ENCODE results near the gene PARVB.

PARVB gene

GRCh38 chr22:44145544-44145943 lies 121.4 kb downstream of the PARVB start:
- H3K4me1 ChIP-seq: no peaks in the 10 kb centered on the region
- no peak overlapping the region for H3K4me3 ChIP-seq
- no peaks in the 10 kb centered on the region for H3K9me3 ChIP-seq
- peaks cover 3% of the 10 kb centered on the region; the same call in 1 of the 2 replicates for H3K36me3 ChIP-seq (replicated peaks)
- H3K27me3 ChIP-seq (ENCODE audit: low read depth): no peaks in the 10 kb centered on the region
- in situ Hi-C loops (cut with MboI; ENCODE audit: low sequenced_read_pairs): no loop called here
- DNase-seq (ENCODE audit: low spot score in 2 of 2): no peak

- in situ Hi-C loops (cut with MboI; ENCODE audit: low sequenced_read_pairs): no loop called here
- no peak overlapping the region for H3K4me3 ChIP-seq
Observed at GRCh38 chr22:44146088-44146861, 122.2 kb downstream of the PARVB start.

GRCh38 chr22:44147008-44147645 lies 123.0 kb downstream of the PARVB start:
- no peaks in the 10 kb centered on the region for H3K27me3 ChIP-seq (ENCODE audit: low read depth)
- H3K9me3 ChIP-seq: no peaks in the 10 kb centered on the region
- H3K36me3 ChIP-seq (replicated peaks): peaks cover 3% of the 10 kb centered on the region; the same call in 1 of the 2 replicates
- H3K4me3 ChIP-seq: no peak overlapping the region
- in situ Hi-C loops (cut with MboI; ENCODE audit: low sequenced_read_pairs): no loop called here
- no peaks in the 10 kb centered on the region for H3K4me1 ChIP-seq
- DNase-seq (ENCODE audit: low spot score in 2 of 2): no peak

More at GRCh38 chr22:44146088-44146861, 122.2 kb downstream of the PARVB start:
- Histone ChIP-seq H3K27me3 (ENCODE audit: low read depth) (no peaks in the 10 kb centered on the region), H3K4me1 (no peaks in the 10 kb centered on the region), H3K36me3 (replicated peaks) (peaks cover 3% of the 10 kb centered on the region; the same call in 1 of the 2 replicates), H3K9me3 (no peaks in the 10 kb centered on the region)
- DNase-seq (ENCODE audit: low spot score in 2 of 2): peak in 1 of 2 experiments; percentile 23

- H3K4me1 ChIP-seq: no peaks in the 10 kb centered on the region
- H3K4me3 ChIP-seq: no peak overlapping the region
- in situ Hi-C loops (cut with MboI; ENCODE audit: low sequenced_read_pairs): no loop called here
- no peaks in the 10 kb centered on the region for H3K27me3 ChIP-seq (ENCODE audit: low read depth)
- peaks cover 3% of the 10 kb centered on the region; the same call in 1 of the 2 replicates for H3K36me3 ChIP-seq (replicated peaks)
- DNase-seq (ENCODE audit: low spot score in 2 of 2): no peak
- H3K9me3 ChIP-seq: no peaks in the 10 kb centered on the region
Observed at GRCh38 chr22:44147821-44148574, 123.9 kb downstream of the PARVB start.

- no peak overlapping the region for H3K4me3 ChIP-seq
- no peaks in the 10 kb centered on the region for H3K4me1 ChIP-seq
- H3K9me3 ChIP-seq: no peaks in the 10 kb centered on the region
- H3K36me3 ChIP-seq (replicated peaks): peaks cover 3% of the 10 kb centered on the region
- in situ Hi-C loops (cut with MboI; ENCODE audit: low sequenced_read_pairs): no loop called here
- DNase-seq (ENCODE audit: low spot score in 2 of 2): no peak
- no peaks in the 10 kb centered on the region for H3K27me3 ChIP-seq (ENCODE audit: low read depth)
Observed at GRCh38 chr22:44151676-44152075, 127.6 kb downstream of the PARVB start.

- in situ Hi-C loops (cut with MboI; ENCODE audit: low sequenced_read_pairs): no loop called here
- no peak overlapping the region for H3K4me3 ChIP-seq
Observed at GRCh38 chr22:44153710-44154109, 129.6 kb downstream of the PARVB start.

GRCh38 chr22:44154436-44154942 lies 130.4 kb downstream of the PARVB start:
- no peak for DNase-seq (ENCODE audit: low spot score in 2 of 2)
- no peaks in the 10 kb centered on the region for H3K4me1 ChIP-seq
- H3K4me3 ChIP-seq: no peak overlapping the region
- no peaks in the 10 kb centered on the region for H3K27me3 ChIP-seq (ENCODE audit: low read depth)
- in situ Hi-C loops (cut with MboI; ENCODE audit: low sequenced_read_pairs): no loop called here
- H3K9me3 ChIP-seq: no peaks in the 10 kb centered on the region
- H3K36me3 ChIP-seq (replicated peaks): peaks cover 6% of the 10 kb centered on the region

More at GRCh38 chr22:44153710-44154109, 129.6 kb downstream of the PARVB start:
- Histone ChIP-seq H3K4me1 (no peaks in the 10 kb centered on the region), H3K36me3 (replicated peaks) (peaks cover 5% of the 10 kb centered on the region), H3K9me3 (no peaks in the 10 kb centered on the region), H3K27me3 (ENCODE audit: low read depth) (no peaks in the 10 kb centered on the region)
- no peak for DNase-seq (ENCODE audit: low spot score in 2 of 2)

- no peaks in the 10 kb centered on the region for H3K9me3 ChIP-seq
- peaks cover 4% of the 10 kb centered on the region for H3K36me3 ChIP-seq (replicated peaks)
- H3K4me3 ChIP-seq: no peak overlapping the region
- no peaks in the 10 kb centered on the region for H3K4me1 ChIP-seq
- no peak for DNase-seq (ENCODE audit: low spot score in 2 of 2)
- in situ Hi-C loops (cut with MboI; ENCODE audit: low sequenced_read_pairs): no loop called here
- H3K27me3 ChIP-seq (ENCODE audit: low read depth): no peaks in the 10 kb centered on the region
Observed at GRCh38 chr22:44155115-44155514, 131.0 kb downstream of the PARVB start.

- no peak for DNase-seq (ENCODE audit: low spot score in 2 of 2)
- in situ Hi-C loops (cut with MboI; ENCODE audit: low sequenced_read_pairs): no loop called here
- no peaks in the 10 kb centered on the region for H3K4me1 ChIP-seq
- H3K4me3 ChIP-seq: no peak overlapping the region
- H3K27me3 ChIP-seq (ENCODE audit: low read depth): no peaks in the 10 kb centered on the region
- no peaks in the 10 kb centered on the region for H3K9me3 ChIP-seq
- peaks cover 4% of the 10 kb centered on the region for H3K36me3 ChIP-seq (replicated peaks)
Observed at GRCh38 chr22:44157916-44158618, 134.0 kb downstream of the PARVB start.

- Histone ChIP-seq H3K4me1 (no peaks in the 10 kb centered on the region), H3K27me3 (ENCODE audit: low read depth) (no peaks in the 10 kb centered on the region), H3K36me3 (replicated peaks) (peaks cover 4% of the 10 kb centered on the region), H3K4me3 (no peak overlapping the region), H3K9me3 (no peaks in the 10 kb centered on the region)
- in situ Hi-C loops (cut with MboI; ENCODE audit: low sequenced_read_pairs): no loop called here
- DNase-seq (ENCODE audit: low spot score in 2 of 2): no peak
Observed at GRCh38 chr22:44158816-44159215, 134.7 kb downstream of the PARVB start.

GRCh38 chr22:44159221-44159620 lies 135.1 kb downstream of the PARVB start:
- no peaks in the 10 kb centered on the region for H3K27me3 ChIP-seq (ENCODE audit: low read depth)
- no peaks in the 10 kb centered on the region for H3K4me1 ChIP-seq
- no peaks in the 10 kb centered on the region for H3K9me3 ChIP-seq
- in situ Hi-C loops (cut with MboI; ENCODE audit: low sequenced_read_pairs): no loop called here
- no peak for DNase-seq (ENCODE audit: low spot score in 2 of 2)
- H3K4me3 ChIP-seq: no peak overlapping the region
- H3K36me3 ChIP-seq (replicated peaks): peaks cover 4% of the 10 kb centered on the region

- peaks cover 4% of the 10 kb centered on the region for H3K36me3 ChIP-seq (replicated peaks)
- H3K4me1 ChIP-seq: no peaks in the 10 kb centered on the region
- in situ Hi-C loops (cut with MboI; ENCODE audit: low sequenced_read_pairs): no loop called here
- no peak for DNase-seq (ENCODE audit: low spot score in 2 of 2)
- H3K9me3 ChIP-seq: no peaks in the 10 kb centered on the region
- H3K27me3 ChIP-seq (ENCODE audit: low read depth): no peaks in the 10 kb centered on the region
- H3K4me3 ChIP-seq: no peak overlapping the region
Observed at GRCh38 chr22:44159811-44160210, 135.7 kb downstream of the PARVB start.

GRCh38 chr22:44160421-44160820 lies 136.3 kb downstream of the PARVB start:
- Histone ChIP-seq H3K36me3 (replicated peaks) (peaks cover 4% of the 10 kb centered on the region), H3K27me3 (ENCODE audit: low read depth) (no peaks in the 10 kb centered on the region), H3K4me1 (no peaks in the 10 kb centered on the region), H3K4me3 (no peak overlapping the region), H3K9me3 (no peaks in the 10 kb centered on the region)
- DNase-seq (ENCODE audit: low spot score in 2 of 2): no peak
- in situ Hi-C loops (cut with MboI; ENCODE audit: low sequenced_read_pairs): no loop called here
